GM12892 (cell line): ENCODE results near the gene AGFG1.
"Not testable (repeated sequence)": the region's sequence is repeated elsewhere in the genome, so short reads cannot be mapped to it uniquely, and the experiment has no call there.

Source experiments
- POLR2A ChIP-seq: IDR thresholded peaks from 2 replicates; pipeline ENCODE4 v1.6.1; 2011; ENCODE audit warnings: low read depth, low read length, control low read depth
- TAF1 ChIP-seq: IDR thresholded peaks from 2 replicates; pipeline ENCODE4 v1.6.1; 2011; ENCODE audit warnings: low read depth, mild to moderate bottlenecking, control low read depth, low read length, borderline replicate concordance

DNA sequence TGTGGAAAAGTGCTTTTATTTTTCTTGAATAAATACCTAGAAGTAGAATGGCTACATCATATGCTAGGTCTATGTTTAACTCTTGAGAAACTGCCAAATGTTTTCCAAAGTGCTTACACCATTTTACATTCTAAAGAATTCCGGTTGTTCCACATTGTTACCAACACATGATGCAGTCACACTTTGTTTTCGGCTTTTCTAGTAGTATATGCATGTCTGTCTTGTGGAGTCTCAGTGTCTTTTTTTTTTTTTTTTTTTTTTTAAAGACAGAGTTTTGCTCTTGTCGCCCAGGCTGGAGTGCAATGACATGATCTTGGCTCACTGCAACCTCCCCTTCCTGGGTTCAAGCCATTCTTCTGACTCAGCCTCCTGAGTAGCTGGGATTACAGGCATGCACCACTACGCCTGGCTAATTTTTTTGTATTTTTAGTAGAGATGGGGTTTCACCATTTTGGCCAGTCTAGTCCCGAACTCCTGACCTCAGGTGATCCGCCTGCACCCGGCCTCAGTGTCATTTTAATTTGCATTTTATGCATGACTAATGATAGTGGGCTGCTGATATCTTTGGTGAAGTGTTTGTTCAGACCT is 46.4 kb downstream of the AGFG1 start:
- TF ChIP-seq TAF1, POLR2A: not testable (repeated sequence)
